Right lobe of liver (tissue), 4 donors: Measurements from ENCODE around the gene IRF5.

Experiments used
- CTCF ChIP-seq, 4 donors: fragments of 200-600 bp in 3 of 4; fragments of 450-650 bp in 1 of 4; IDR thresholded peaks; one replicate each; pipeline versions ENCODE4 v1.5.1 to v1.8.0; 2016 to 2022; ENCODE audit warnings: antibody characterized with exemption in 4 of 4, mild to moderate bottlenecking in 2 of 4
- POLR2A ChIP-seq: fragments of 450-650 bp; IDR thresholded peaks from one replicate; pipeline ENCODE4 v1.6.1; 2017; ENCODE audit warnings: antibody characterized with exemption, mild to moderate bottlenecking
- donor health status: DM: no; HTN: no; CAD: no.
- donor health status: DM: no; HTN: no; CAD: no.
- donor health status: DM: no; HTN: yes; CAD: no.

- TF ChIP-seq CTCF (IDR thresholded peaks at IDR 0.05) (no peak), POLR2A (no peak)
These were observed 27.2 kb upstream of the IRF5 start, which contains the start of gene KCP for GRCh38 chr7:128910569-128910945.
